GM21360 (cell line): ENCODE results near the gene PSMD10.

Experiments used
- ATAC-seq: cut with Tn5 transposase; IDR thresholded peaks from one replicate; pipeline ENCODE4 v1.9.1; 2021; ENCODE audit warnings: mild to moderate bottlenecking, moderate library complexity; ENCODE audit not compliant: unreplicated experiment

The PSMD10 gene, protein sequence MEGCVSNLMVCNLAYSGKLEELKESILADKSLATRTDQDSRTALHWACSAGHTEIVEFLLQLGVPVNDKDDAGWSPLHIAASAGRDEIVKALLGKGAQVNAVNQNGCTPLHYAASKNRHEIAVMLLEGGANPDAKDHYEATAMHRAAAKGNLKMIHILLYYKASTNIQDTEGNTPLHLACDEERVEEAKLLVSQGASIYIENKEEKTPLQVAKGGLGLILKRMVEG

DNA sequence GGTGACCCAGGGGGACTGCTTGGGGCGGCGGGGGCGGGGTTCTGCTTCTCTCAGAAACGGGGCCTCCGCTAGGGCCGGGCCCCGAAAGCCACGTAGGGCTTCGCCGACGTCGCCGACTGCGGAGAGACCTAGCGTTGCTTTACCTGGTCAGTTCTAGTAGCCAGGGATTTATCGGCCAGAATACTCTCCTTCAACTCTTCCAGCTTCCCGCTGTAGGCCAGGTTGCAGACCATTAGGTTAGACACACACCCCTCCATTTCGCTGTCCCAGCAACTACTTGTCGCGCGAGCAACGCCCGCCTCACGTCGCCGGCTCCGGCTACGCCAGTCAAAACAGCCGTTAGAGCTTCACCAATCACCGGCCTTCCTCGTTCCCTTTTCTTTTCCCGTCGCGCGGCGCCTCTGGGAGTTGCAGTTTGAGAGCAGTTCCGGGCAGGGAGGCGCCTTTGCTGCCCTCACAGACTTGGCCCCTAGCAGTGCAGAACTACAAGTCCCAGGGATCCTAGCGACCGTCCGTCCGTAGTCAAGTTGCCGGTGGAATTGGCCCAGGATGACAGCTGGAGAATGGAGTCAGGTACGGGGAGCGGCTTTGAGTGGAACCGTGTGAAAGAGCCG lies at the start of gene PSMD10, which contains the start of gene ATG4A:
TSS of gene PSMD10 (minus strand) at position 279 of the 614 bp plus-strand sequence. CDS start at position 257, 22 bp downstream.
TSS of gene ATG4A (plus strand) at position 515 of the 614 bp plus-strand sequence. CDS start at position 564, 49 bp downstream.
- peak; percentile 95 for ATAC-seq

DNA sequence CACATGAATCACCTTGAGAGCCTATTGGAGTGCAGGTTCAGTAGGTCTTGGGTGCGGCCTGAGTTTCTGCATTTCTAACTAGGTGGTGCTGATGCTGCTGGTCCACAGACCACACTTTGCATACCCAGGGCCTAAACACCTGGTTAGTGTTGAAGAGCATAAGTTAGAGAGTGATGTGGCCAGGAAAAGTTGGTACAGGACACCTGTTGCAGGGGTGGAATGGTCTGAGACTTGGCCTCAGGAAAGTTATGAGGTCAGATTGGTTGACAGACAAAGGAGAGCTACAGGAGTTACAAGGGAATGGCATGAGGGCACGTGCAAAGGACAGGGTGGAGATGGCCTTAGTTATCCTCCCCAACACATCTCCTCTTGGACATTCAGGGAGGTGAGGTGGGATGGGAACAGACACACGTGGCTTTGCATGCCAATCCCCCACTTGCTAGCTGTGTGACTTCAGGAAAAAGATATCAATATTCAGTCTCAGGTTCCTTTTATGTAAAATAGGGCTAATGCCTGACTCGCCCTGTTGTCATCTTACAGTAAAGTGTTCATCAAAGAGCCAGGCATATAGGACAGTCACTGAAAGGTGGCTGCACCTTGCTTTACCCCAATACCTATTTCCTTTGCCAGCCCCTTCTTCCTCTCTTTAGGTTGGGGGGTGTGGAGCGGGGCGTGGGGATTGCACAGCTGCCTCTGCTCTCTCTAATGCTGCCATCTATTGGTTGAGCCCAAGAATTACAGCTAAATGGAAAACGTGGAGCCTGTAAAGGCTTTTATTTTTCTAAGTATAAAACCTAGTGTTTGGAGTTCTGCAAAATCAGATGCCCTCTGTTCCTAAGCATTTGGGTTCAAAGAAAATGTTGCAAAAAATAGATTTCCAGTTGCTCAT lies 47.7 kb upstream of the PSMD10 start:
- no peak for ATAC-seq

DNA sequence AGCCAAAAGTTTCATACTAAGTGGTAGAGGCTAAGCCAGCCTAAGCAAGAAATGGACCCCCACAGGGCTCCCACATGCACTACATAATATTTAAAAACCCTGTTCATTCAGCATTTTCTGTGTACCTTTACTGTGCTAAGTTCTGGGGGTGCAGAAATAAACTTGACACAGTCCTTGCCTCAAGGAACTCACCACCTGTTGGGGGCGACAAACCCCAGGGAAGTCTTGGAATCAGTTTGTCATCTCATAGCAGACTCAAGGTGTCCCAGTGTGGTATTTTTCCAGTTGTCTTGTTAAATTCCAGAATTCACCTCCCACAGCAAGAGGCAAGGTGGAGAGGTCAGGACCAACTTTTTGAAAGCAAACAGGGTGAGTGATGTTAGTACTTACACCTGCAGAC lies 43.4 kb upstream of the PSMD10 start:
- ATAC-seq, result no peak

DNA sequence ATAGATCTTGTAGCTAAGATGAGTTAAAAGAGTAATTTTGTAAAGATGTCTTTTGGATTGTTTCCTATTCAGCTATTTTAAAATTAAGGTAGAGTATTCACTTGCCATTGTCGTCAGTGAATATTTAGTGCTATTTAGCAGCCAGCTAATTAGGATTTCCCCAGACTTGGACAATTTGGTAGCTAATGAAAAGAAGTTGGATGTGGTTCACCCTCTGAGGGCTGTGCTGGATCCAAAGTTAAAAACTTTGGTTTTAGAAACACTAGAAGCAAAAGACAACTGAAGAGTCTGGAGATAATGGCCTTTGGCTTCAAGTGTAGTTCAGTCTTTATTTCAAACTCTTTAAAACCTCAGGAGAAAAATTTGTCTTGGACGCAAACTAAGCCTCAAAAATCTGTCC lies 41.5 kb upstream of the PSMD10 start:
- ATAC-seq, result no peak

DNA sequence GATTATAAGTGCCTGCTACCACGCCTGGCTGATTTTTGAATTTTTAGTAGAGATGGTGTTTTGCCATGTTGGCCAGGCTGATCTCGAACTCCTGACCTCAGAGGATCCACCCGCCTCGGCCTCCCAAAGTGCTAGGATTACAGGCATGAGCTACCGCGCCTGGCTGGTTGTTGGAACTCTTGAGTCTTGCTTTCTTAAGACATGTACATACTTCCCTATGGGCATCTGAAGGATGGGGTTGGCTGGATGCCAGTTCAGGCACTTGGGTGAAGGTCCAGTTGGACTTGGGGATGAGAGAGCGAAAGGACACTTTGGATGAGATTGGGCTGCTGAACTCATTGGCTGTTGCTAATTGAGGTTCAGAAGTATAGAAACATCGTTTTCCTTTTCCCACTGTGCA lies 40.7 kb upstream of the PSMD10 start:
- no peak for ATAC-seq

DNA sequence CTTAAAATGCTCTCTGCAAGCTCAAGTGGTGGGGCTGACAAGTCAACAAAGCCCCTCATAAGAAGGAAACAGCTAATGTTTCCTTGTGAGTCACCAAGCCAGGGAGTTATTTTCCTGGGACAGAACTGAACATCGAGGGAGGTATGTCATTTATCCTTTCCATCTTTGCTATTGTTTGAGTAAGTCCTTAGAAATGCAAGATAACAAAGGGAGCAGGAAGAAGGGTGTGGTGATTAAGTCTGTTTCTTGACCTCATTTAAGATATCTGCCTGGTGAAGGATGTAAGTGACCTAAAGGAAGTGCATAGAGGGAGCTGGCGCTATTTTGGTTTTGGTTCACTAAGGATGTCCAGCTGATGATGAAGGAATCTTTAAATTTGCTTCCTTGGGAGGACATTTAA lies 40.1 kb upstream of the PSMD10 start:
- no peak for ATAC-seq

DNA sequence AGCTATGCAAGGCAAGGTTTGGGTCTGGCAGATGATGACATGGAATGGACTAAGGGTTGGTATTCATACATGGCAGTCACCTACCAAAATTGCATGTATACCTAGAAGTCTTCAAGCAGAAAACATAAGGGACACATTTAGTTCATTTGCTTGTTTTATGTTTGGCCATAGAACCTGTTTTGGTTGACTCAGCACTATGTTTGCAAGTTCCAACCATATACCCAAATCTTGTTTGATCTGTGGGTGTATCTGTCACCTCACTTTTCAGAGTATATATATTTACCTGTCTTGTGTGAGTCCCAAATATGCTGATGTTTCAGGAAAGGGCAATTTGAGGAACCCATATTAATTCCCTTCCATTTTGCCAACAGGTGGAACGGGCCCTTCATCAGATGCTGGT lies 39.5 kb upstream of the PSMD10 start:
- no peak for ATAC-seq

DNA sequence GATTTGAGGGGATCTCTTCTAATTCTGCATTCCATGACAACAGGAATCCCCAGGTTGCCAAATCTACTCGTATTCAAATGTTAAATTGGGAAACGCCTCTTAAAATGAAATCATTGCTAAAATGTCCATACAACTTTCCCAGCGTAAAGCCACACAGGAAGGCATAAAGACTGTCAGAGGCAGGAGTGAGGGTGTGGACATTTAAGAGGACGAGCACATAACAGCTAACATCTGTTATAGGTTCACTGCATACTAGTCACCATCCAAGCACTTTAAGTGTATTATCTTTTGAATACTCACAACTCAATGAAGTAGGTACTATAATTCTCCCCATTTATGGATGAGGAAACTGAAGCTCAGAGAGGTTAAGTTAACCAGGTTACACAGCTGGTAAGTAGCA lies 35.8 kb upstream of the PSMD10 start:
- ATAC-seq, result no peak

DNA sequence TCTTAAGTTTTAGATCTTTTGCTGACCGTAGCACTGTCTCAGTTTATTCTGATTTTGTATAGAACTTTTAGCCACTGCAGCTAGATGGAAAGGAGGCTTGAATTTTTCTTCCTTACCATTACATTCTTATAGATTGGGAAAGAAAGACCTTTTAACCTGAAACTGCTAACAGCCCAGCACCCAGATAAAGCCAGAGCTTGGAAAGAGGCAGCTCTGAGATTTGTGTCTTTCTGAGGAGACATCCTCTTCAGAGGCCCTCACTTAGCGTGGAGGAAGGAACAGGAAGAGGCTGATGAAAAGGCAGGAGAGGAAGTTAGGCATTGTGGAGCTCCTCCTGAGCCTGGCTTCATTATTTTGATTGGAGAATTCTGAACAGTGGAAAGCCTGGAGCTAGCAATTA lies 35.3 kb upstream of the PSMD10 start:
- no peak for ATAC-seq

DNA sequence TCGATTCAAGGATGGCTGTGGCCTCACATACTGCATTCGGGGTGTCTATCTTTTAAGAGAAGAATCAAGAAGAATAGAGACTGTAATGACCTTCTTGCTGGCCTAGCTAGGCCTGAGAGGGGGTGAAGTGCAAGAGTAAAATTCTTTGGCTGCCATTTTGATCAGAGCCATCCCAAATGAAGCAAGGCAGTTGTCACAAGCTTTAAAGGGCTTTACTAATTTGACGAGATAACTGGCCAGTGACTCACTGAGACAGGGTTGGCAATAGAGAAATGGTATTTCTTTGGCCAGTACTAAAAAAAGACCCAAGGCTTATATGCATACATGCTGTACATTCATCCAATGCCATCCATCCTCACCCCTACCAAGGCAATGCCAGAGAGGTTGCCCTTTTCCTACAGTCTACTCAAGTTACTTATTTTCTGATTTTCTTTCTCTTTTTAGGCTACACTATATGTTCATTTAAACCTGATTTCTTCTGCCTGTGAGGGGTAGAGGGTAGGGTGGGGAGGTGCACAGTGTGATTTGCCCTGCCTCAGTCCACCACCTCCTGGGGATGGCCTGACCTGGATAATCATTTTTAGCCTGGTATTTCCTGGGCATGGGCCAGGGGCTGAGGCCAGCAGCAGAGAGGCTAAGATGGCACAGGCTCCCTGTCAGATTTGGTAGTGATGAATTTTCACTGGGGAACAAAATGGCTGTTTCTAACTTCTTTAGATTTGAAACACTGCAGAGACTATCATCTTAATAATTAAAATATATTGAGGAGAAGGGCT lies 32.4 kb upstream of the PSMD10 start:
- no peak for ATAC-seq

DNA sequence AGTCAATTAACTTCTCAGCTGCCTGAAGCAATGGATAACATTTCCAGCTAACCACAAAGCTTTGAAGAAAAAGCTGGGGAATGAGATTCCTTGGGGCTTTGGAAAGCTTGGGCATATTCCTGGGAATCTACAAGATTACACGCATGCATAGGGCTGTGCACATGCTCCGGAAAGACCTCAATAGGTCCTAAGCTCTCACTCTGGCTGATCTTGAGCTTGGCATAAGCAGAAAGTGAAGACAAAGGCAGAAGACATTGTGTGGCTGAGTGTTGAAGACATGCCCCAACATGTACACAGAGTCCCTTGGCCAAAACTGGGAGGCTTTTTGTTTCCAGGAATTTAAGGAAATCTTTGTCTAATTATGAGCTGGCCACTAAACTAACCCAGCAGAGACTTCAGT lies 31.4 kb upstream of the PSMD10 start:
- no peak for ATAC-seq

DNA sequence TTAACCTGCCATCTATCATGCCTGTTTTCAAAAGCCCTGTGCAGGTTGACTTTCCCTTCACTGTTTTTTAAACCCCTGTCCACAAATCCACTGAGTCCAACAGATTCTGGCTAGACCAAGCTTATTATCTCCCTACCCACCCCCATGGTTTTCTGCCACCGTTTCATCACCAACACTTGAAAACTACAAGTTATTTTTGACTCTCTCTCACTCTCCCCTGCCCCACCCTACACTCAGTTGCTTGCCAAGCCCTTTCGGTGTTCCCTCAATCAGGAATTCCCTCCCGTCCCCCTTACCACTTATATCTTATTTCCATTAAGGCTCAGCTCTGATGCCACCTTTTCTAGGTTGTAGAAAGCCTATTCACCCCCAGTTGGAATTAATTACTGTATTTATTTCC lies 29.9 kb upstream of the PSMD10 start:
- ATAC-seq, result no peak

DNA sequence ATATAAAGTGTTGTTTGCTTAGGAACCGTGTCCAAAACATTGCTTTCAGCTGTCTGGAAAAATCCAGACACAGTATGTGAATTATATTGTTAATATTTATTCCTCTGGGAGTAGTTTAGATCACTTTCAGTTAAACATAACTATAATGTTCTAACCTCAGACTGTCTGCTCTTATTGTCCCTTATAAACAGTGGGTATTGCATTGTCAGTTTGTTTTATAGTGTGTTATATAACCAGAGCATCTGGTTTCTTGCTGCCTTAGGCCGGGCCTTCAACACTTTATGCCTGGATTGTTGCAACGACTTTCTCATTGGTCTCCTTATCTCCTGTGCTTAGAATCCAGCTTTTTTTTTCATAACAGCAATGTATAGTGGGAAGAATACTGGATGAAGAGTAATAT lies 26.6 kb upstream of the PSMD10 start:
- no peak for ATAC-seq

DNA sequence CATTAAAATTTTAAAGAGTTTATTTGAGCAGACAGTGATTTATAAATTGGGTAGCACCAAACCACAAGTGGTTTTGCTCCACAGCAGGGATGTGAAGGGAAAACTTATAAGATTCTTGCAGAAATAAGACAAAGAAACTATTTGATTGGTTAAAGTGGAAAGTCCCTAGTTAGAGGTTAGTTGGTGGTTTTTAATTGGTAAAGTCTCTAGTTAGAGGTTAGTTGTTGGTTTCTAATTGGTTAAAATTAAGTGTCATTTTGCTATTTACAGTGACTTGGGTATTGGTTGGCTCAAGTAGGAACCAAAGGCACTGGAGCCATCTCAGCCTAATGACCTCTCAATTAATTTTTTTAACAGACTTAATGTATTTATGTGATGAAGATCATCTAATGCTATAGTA lies 23.2 kb upstream of the PSMD10 start:
- ATAC-seq, result no peak

DNA sequence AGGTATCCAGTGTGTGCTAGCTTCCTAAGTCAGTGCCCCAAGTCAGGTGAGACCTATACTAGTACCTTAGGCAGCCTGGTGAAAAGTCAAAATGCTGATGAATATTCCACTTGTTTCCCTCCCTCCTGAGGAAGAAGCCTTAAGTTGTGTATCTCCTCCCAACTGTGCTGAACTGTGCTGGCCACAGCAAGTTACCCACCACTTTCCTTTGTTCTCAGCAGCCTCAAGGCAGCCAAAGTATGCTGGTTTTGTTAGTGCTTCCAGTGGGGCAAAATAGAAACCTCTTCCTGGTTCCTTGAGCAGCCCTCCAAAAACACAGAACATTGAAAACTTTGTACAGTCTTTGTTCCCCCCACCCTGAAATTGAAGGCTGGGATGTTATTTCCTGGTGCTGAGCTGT lies 14.1 kb upstream of the PSMD10 start:
- no peak for ATAC-seq

DNA sequence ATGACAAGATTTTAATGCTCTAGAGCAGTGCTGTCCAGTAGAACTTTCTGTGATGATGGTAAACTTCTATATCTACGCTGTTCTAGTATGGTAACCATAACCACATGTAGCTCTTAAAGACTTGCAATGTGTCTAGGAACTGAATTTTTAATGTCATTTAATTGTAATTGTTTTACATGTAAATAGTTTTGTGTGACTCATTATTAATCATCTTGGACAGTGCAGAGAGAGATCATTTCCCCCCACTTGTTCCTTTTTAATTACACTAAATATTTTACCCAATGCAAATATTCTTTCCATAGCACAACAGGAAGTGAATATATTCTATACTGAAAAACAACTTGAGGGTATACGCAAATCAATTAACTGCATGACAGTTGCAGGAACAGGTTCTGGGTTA lies 6.0 kb upstream of the PSMD10 start:
- ATAC-seq, result no peak

DNA sequence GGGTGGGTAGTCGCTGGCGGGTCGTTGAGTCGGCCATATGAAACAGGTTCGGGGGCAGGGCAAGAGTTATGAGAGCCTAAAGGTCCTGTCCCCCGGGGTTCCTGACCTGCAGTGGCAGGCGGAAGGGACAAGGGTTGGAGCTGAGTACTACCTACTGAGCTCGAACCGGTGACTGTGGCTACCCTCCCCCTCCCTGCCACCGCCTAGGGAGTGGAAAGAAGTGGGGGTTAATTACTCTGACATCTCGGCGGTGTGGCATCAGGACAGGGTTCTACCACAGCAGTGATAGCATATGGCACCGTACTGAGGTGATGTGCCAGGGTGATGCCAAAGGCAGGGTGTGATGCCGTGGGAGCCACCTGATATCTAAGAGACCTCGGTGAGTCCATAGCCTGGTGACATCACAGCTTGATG lies 543 bp upstream of the PSMD10 start:
- peak; percentile 37 for ATAC-seq

DNA sequence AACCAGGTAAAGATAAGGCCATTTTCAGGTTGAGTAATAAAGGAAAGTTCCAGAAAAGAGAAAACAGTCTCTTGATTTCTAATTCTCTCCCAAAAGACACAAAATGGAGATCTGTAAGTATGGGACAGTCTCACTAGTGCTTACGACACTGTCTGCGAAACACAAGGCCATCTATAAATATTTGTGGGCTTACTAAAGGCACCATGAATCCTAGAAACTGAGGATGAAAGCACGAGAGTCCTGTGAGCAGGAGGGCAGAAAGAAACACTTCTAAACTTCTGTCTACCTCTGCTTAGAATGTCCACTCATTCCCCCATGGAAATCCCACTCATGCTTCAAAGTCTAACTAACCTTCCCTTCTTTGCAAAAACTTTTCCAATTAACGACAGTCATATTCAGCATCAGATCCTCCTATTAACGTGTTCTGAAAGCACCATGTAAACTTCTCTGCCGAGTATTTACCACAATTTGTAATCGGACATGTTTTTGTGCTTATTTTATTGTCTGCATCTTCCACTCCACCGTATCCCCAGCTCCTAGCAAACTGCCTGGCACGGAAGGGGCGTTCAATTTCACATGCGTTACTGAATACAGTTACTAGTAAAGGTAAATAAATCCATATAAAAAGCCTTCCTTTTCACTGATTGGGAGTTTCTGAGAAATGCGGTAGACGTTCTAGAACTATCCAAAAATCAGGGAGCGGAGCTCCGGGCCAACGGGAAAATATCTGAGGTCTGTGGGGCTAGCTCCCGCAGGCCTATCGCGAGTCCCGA lies 665 bp downstream of the PSMD10 start:
- ATAC-seq, result peak; percentile 5

DNA sequence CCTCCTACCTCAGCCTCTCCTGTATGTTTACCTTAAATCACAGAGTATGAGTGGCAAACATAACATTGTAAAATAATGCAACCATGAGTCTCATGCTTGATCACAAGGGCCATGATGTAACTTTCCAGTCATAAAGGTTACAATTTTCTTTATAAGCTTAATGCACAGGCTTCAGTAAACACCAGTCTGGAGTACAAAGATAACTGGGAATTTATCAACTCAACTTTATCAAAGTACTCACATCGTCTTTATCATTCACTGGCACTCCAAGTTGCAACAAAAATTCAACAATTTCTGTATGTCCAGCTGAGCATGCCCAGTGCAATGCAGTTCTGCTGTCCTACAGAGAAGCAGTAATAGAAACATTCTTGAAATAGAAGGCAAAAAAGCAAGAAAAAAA lies 2.8 kb downstream of the PSMD10 start:
- no peak for ATAC-seq

DNA sequence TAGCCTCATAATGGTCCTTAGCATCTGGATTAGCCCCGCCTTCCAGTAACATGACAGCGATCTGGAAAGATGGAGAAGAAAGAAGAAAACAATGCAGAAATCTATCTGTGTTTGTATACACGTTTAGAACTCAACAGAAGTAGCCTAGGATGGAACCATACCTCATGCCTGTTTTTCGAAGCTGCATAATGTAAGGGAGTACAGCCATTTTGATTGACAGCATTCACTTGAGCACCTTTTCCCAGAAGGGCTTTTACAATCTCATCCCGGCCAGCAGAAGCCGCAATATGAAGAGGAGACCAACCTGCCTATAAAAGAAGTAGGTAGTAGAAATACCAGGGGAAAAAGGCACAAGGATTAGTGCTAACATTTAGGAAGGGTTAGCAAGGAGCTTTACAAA lies 3.5 kb downstream of the PSMD10 start:
- ATAC-seq, result no peak
